GM19328 (cell line): ENCODE data around the gene ADGRG6.

Experiments
- ATAC-seq: cut with Tn5 transposase; IDR thresholded peaks from one replicate; pipeline ENCODE4 v1.9.1; 2021; ENCODE audit warnings: mild to moderate bottlenecking, moderate library complexity; ENCODE audit not compliant: unreplicated experiment

ADGRG6 gene

DNA sequence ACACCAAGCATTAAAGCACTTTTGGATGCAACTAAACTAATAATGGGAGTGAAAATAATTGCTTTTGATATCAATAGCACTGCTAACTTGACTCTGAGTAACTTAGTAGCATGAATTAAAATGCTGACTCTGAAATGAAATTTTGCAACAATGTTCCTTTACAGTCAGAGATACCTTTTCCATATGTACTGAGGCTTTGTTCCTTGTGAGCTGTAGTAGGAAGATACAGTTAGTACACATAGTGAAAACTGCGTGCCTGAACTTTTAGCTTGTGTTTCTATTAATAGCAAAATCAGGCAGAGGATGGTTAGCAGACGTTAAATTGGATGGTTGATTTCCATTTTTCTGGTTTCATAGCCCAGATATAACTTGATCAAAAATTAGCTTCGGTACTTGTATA lies 18.6 kb downstream of the ADGRG6 start:
- ATAC-seq = no peak

DNA sequence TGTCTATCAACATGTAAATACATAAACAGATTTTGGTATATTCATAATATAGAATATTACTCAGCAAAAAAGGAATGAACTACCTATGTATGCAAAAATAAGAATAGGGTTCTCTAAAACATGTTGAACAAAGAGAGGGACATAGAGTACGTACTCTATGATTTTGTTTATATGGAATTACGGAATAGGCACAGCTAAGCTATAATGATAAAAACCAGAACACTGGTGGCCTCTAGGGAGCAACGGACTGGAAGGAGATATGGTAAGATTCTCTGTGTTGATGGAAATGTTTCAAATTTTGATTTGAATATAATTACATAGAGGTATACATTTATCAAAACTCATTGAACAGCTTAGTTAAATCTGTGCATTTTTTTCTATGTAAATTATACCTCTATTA lies 19.6 kb downstream of the ADGRG6 start:
- ATAC-seq = no peak

DNA sequence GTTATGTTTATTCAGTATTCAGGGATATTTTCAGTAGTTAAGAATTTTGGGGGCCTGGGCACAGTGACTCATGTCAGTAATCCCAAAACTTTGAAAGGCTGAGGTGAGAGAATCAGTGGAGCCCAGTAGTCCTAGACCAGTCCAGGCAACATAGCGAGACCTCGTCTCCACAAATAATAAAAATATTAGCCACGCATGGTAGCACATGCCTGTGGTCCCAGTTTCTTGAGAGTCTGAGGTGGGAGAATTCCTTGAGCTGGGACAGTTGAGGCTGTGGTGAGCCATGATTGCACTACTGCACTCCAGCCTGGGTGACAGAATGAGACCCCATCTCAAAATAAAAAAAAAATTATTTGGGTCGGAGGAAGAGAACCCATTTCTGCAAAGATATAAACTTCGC lies 20.3 kb downstream of the ADGRG6 start:
- no peak for ATAC-seq

DNA sequence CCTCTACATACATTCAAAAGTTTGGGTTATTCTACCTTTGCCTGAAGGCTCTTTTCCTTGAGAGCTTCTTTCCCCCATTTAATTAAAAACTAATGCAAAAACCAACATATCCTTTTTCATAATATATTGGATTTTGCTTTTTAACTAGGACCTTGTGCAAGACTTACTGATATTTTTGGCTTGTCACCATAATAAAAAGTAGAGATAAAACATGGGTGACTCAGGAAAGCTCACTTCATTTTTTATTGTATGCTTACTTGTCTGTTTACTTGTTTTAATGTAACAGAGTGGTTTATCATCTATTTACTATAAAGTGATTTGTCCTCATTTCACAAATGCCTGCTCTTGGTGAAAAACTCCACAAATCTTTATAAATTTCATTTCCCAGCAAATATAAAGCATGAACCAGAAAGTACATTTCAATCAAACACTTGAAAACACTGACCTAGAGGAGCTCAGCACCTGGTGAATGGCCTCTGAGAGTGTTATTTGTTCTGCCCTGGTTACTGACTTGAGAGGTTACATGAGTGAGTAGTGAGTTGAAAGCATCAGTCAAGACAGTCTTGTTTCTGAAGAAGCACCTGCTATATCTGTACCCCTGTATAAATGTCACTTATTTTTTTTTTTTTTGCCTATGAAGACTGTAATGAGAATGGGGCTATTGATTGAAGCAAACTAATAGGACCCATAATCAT lies 20.8 kb downstream of the ADGRG6 start:
- no peak for ATAC-seq

DNA sequence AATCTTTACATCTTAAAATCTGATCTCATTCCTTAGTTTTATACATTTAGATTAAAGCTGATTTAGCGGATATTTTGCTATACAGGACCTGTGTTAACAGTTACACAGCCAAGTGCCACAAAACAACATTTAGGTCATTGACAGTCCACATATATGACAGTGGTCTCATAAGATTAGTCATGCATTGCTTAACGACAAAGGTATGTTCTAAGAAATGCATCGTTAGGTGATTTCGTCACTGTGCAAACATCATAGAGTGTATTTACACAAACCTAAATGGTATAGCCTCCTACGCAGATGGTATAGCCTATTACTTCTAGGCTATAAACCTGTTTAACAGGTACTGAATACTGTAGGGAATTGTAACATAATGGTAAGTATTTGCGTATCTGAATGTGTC lies 21.6 kb downstream of the ADGRG6 start:
- ATAC-seq = no peak

DNA sequence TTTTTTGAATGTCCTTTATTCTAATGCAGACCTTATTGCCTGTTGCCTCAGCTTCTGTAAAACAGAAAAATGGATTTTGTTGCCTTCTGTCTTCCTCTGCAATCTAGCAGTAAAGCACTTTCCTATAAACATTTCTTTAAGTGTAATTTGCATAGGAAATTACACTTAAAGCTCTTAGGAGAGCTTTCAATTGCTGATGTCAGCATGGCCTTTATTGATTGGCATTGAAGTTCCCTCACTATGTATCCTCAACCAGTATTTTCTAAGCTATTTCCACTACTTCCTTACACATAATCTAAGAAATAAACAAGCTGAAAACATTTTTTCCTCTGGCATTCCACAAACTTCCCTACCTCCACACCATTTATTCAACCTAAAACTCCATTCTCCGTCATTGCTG lies 22.3 kb downstream of the ADGRG6 start:
- ATAC-seq = no peak

DNA sequence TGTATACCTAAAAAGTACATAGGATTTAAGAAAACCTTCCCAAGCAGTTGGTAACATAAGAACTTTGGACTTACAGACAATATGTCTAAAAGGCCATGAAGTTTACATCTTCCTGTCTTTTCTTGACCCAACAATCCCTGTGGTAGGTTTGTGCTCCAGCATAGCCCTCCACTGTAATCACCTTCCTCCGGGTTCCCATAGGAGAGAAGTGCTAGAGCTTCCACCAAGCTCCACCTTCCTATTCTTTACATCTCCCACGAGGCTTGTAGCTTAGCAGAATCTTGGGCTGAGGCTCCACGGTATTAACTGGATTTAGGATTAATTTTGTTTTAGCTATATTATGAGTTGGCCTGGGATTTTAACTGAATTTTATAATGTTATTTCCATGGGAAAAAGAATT lies 23.3 kb downstream of the ADGRG6 start:
- no peak for ATAC-seq

DNA sequence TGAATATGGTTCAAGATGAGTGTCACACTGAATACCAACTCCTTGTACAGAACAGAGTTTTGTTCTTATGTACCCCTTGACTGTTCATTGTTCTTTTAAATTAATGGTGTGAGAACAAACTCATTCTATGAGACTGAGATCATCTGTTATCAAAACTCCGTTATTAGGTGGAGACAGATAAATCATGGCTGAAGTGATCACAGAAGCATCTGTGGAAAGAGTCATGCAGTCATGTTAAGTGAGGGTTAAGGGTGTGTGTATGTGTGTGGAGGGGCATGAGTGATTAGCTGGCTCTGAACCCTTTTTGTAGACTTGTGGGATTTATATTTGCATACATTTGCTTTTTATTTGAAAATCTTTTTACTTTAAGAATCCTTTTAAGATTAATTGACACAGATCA lies 24.7 kb downstream of the ADGRG6 start:
- ATAC-seq = no peak

DNA sequence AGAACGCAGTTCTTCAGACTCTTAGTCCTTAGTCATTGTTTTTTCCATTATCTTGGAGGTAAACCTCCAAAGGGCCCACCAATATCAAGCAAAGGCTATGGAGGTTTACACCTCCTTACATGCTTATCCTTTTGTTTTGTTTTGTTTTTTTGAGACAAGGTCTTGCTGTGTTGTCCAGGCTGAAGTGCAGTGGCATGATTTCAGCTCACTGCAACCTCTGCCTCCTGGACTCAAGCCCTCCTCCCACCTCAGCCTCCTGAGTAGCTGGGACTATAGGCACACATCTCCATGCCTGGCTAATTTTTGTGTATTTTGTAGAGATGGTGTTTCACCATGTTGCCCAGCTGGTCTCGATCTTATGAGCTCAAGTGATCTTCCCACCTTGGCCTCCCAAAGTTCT lies 26.3 kb downstream of the ADGRG6 start:
- ATAC-seq = no peak

DNA sequence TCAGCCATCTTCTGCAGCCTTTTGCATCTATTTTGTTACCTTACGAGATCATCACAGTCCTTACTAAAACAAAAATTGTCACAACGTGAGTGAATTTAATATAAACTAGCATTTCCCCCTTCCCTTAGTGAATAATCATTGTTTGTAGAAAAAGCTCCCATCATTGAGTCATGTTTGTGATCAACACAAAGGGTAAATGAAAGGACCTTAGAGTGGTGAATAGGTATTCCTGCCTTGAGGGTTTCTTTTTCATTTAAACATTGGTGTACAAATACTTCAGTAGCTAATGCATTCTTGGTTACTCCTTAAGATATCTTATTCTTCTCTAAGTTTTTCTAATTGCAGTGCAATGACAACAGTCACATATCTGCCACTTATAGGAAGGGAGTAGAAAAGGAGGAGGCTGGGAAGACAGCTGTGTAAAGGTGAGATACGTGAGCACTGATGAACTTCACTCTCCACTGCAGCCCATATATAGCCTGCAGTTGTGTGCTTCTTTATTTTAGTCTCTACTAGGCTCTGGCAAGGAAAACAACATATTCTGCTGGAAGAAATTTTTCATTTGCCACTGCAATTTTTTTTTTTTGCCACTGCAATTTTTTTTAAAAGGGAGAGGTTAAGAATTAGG lies 27.8 kb downstream of the ADGRG6 start:
- ATAC-seq = no peak

DNA sequence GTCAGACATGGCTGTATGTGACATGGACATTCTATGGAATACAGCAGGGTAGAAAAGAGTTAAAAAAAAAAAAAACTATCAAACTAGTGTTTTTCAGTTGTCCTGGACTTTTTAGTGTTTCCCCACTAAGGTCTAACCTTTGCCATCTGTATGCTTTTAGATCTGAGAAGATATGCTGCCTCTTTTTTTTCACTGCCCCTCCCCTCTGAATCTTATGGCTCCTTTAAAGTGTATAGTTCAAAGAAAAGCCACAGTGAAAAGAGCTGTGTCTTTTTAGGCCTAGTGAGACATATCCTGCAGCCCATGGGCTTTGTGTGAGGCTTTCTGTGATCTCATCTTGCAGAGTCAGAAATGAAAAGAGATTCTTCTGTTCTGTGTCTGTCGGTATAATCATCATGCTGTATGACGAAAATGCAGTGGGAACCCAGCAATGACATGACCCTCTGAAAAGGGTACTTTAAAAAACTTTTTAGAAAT lies 29.3 kb downstream of the ADGRG6 start:
- no peak for ATAC-seq

DNA sequence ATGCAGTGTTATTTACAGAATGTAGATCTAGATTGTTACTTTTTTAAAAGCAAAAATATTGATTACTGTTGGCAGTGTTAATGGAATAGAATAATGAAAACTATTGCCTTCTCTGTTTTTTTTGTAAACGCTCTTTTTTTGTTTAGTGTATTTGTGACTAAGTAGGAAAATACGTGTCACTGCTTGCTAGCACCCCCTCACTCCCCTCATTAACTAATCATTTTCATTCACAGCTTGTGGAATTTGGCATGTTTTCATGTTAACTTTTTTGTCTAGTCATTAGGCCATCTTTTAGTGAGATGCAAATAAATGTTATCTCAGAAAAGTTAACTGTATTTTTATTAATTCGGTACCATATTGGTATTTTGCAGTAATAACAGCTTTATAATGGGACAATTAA lies 29.8 kb downstream of the ADGRG6 start:
- ATAC-seq = no peak

DNA sequence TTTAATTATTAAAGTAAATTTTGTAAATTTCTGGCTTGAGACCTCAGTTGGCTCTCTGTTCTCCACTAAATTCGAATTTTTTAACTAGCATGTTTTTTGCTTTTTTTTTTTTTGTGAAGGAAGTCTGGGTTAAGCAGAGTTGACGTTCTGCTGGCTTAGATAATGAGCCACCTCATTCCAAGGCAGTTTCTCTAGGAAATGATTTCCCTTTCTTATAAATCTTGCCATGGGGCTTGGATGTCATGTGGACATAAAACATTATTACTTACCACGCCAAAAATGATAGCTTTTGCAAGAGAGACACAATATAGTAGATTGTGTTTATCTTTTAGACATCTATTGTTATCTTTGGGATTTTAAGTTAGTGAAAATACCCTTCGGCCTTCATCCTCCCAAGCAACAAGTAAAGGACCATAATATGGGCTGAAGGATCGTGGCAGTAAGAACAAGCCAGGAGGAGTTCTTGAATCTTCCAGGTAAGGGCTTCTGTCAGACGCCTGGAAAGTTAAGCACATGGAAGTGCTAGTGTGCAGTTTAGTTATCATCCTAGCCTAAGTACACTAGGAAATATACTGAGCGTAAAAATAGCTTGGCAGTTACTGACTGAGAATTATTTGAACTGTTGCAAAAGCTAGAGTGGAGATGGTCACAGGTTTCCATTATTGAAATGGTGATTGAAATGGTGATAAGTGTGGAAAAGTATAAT lies 30.7 kb downstream of the ADGRG6 start:
- ATAC-seq = no peak

DNA sequence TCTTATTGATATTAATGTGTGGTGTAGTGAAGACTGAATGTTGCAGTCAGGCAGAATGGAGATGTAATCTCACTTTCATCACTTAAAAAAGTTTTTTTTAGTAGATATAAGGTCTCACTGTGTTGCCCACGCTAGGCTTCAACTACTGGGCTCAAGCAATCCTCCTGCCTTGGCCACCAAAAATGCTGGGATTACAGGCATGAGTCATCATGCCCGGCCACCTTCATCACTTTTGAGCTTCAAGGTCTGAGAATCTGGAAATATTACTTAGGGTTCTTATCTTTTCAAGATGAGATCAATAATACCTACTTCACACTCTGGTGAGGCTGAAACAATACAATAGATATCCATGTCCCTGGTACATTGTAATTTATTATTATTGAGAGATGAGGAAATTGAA lies 31.6 kb downstream of the ADGRG6 start:
- no peak for ATAC-seq

DNA sequence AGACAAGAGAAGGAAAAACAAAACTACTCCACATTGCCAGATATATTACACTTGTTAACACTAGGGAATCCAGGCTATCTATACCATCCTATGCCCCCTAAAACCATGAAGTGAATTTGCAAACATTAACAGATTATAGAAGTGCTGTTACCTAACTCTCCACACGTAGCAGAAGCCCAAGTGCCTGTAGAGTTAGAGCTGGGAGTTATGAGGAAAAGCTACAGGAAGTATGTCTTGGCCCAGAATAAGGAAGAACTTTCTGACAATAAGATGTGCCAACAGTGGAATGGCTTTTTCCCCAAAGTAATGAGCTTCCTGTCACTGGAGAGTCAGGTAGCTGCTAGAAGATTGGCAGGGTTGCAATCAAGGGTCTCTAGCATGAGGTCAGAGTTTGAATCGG lies 32.5 kb downstream of the ADGRG6 start:
- no peak for ATAC-seq

DNA sequence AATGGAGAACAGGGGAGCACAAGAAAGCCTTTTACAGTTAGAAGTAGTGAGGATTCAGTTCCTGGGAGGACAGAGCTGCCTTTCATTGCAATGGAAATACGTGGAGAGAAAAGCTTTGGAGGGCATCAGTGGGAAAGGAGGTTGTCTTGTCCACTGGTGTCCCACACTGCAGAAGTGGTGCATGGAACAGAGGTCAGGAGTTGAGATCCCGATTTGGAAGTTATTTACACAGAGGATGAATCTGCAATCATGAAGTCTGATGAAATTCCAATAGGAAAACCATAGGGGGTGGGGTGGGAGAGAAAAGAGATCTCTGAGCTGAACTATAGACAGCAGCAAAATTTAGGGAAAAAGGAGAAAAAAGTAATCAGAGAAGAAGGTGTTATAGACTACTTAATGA lies 33.6 kb downstream of the ADGRG6 start:
- no peak for ATAC-seq

DNA sequence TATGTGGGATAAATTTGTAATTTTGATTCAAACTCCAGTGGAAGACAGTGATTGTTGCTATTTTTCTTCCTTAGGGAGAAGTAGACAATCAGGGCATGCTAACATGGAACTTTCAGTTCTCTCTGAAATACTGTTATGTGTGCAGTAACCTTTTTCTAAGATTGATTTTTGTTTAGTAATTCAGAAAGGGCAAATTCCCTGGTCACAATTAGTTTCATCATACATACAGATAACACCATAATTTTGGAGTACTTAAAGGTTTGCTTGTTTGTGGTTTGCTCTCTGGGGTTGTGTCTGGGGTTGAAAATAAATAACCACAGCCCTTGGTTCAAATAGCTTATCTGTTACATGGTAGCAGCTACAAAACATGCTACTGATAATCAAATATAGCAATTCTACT lies 34.4 kb downstream of the ADGRG6 start:
- no peak for ATAC-seq

DNA sequence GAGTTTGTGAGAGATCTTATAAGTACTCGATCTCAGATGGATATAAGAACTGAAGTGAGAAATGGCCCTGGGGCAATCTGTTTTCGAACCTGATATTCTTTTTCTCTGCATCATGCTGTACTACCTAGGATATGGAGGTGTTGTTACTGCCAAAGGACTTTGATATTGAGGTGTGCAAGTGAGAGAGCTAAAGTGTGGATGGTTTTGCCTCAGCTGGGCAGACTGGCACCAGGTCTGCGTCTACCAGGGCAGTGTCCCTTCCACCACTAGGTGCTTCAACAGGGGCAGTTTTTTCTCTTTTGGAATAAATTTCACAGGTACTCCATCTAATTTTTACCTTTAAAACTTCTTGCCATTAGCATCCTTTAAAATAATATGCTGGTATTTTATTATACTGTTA lies 35.0 kb downstream of the ADGRG6 start:
- ATAC-seq = no peak

DNA sequence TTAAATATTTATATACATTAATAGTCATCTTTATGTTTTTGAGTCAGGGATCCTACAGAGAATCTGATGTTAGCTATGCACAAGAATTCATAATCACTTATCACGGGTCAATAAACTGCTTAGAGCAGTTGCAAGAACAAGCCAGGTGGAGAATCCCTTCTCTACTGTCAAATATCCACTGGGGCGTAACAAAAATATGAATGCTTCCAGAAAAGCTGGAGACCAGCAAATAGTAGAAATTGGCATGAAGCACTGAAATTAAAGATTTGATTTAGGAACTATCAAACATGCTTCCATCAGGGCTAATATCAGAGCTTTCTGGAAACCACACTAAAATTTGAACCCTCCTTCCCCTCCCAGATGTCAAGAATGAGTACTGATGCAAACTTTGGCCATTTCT lies 37.3 kb downstream of the ADGRG6 start:
- ATAC-seq = no peak

DNA sequence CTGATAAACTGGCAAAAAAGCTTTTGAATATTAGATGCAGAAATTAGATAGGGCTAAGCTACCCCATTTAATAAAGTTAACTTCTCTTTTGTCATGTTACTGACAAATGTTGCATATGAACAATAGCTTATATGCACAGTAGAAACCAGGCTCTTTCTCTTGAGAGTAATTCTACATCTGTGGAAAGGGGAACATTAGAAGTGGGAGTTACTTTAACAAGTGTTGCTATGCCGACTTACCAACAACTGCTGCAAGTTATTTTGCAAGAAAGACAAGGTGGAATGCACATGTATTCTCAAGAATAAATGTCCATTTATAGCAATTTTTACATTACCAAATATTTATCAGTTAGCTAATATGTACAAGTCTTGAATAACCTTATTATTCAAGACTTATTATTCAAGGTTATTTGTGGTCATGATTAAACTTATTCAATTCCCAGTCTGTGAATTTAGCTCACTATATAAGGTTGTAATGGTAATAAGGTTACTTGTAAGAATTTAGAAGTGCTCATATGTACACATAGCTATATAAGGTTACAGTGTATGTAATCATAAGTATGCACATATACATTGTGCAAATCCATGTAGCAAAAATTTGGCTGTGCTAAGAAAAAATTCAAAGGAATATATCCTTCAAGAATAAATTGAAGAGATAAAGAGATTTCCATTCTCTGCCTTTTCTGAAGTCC lies 38.3 kb downstream of the ADGRG6 start:
- no peak for ATAC-seq

DNA sequence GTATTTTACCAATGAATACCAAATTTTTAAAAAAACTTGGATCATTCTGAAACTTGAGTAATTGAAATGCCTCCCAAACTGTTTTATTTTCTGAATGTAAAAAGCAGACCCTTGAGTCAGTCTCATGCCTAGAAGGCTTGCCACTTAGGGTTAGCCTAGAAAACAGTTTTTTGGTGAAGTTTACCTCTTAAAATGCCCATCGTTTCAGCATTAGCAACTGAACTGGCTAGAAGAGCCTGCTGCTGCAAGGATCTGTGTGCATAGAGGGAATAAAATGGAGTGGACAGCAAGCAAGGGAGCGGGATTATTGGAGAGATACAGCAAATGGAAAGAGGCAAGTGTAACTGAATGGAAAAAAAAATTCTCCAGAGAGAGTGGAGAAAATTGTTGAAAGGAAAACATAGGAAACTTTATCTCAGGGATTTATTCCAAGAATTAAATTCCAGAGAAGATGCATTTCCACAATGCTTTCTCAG lies 40.1 kb downstream of the ADGRG6 start:
- no peak for ATAC-seq

DNA sequence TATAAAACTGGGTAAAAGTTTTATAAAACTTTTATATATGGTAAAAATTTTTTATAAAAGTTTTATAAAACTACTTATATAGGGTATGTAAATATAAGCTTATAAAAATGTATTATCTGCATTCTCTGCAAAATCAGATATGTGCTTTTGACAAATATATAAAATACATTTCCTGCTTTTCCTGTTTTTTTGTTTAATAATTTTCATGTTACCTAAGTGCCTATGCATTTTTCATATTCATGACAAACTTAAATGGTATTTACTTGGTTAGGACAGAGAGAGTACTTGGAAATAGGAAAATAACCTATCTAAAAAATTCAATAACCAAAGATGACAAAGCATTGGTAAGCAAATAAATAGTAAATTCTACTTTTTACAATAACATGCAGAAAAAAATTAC lies 41.2 kb downstream of the ADGRG6 start:
- no peak for ATAC-seq
